HL-60 (cell line): ENCODE data around the gene MACROD2.

Experiments used
- DNase-seq, 2 experiments: peaks; one replicate each; pipeline ENCODE4 v3.0.0-alpha.2; 2010 to 2020; ENCODE audit warnings: low read depth in 1 of 2, low spot score in 1 of 2
- H3K27ac ChIP-seq: fragments of 250-450 bp; sonication (Bioruptor Pico); replicated peaks from 2 replicates; pipeline ENCODE4 v1.5.1; 2020; ENCODE audit warnings: mild to moderate bottlenecking, moderate library complexity
- H3K27me3 ChIP-seq: fragments of 250-450 bp; sonication (Bioruptor Pico); 2 replicates; pipeline ENCODE4 v1.5.1; 2021; ENCODE audit warnings: mild to moderate bottlenecking, moderate library complexity; ENCODE audit not compliant: insufficient read depth, poor library complexity, severe bottlenecking
- H3K4me3 ChIP-seq: replicated peaks from 2 replicates; pipeline ENCODE4 v1.5.1; 2011; ENCODE audit warnings: mild to moderate bottlenecking, control low read depth, low read length; ENCODE audit not compliant: insufficient read depth
- CTCF ChIP-seq: IDR thresholded peaks from one replicate; pipeline ENCODE4 v1.5.1; 2011; ENCODE audit warnings: low read length, control low read depth, inconsistent platforms; ENCODE audit not compliant: insufficient read depth
- GABPA ChIP-seq: IDR thresholded peaks from 2 replicates; pipeline ENCODE4 v1.6.1; 2012; ENCODE audit warnings: low read depth
- POLR2AphosphoS5 ChIP-seq: IDR thresholded peaks from 2 replicates; pipeline ENCODE4 v1.6.1; 2012; ENCODE audit warnings: low read depth
- SPI1 ChIP-seq: IDR thresholded peaks from 2 replicates; pipeline ENCODE4 v1.6.1; 2012; ENCODE audit warnings: low read depth, mild to moderate bottlenecking, borderline replicate concordance
- TF ChIP-seq, protein P1 (sequence below): IDR thresholded peaks from 2 replicates; pipeline ENCODE4 v1.6.1; 2012; ENCODE audit warnings: low read depth; ENCODE audit not compliant: insufficient replicate concordance

Gene MACROD2

DNA sequence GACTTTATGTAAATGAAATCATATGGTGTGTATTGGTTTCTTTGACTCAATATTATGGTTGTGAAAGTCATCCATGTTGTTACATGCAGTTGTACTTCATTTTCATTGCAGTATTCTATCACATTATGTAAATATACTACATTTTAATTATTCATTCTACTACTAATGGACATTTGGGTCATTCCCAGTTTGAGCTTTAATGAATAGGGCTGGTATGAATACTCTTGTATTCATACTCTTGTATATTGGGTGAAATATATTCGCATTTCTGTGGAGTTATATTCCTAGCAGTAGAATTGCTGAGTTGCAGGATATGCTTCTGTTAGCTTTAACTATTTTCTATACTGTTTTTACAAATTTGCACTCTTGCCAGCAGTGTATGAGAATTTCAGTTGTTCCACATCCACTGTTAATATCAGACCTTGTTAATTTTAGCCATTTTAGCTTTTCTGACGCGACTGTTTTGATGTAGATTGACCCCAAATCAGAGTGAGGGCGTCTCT lies 1633.6 kb downstream of the MACROD2 start:
- TF ChIP-seq SPI1 (no peak), POLR2AphosphoS5 (no peak), GABPA (no peak), CTCF (no peak)
- TF ChIP-seq, protein P1, sequence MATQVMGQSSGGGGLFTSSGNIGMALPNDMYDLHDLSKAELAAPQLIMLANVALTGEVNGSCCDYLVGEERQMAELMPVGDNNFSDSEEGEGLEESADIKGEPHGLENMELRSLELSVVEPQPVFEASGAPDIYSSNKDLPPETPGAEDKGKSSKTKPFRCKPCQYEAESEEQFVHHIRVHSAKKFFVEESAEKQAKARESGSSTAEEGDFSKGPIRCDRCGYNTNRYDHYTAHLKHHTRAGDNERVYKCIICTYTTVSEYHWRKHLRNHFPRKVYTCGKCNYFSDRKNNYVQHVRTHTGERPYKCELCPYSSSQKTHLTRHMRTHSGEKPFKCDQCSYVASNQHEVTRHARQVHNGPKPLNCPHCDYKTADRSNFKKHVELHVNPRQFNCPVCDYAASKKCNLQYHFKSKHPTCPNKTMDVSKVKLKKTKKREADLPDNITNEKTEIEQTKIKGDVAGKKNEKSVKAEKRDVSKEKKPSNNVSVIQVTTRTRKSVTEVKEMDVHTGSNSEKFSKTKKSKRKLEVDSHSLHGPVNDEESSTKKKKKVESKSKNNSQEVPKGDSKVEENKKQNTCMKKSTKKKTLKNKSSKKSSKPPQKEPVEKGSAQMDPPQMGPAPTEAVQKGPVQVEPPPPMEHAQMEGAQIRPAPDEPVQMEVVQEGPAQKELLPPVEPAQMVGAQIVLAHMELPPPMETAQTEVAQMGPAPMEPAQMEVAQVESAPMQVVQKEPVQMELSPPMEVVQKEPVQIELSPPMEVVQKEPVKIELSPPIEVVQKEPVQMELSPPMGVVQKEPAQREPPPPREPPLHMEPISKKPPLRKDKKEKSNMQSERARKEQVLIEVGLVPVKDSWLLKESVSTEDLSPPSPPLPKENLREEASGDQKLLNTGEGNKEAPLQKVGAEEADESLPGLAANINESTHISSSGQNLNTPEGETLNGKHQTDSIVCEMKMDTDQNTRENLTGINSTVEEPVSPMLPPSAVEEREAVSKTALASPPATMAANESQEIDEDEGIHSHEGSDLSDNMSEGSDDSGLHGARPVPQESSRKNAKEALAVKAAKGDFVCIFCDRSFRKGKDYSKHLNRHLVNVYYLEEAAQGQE: no peak
- no peak for DNase-seq
- H3K27ac ChIP-seq: no peak overlapping the region
- no peak overlapping the region for H3K4me3 ChIP-seq
- H3K27me3 ChIP-seq: no peaks in the 10 kb centered on the region

GRCh38 chr20:15630360-15630759 lies 1635.0 kb downstream of the MACROD2 start:
- H3K27me3 ChIP-seq: no peaks in the 10 kb centered on the region
- no peak for DNase-seq
- no peak for TF ChIP-seq SPI1
- TF ChIP-seq, protein P1: no peak
- TF ChIP-seq POLR2AphosphoS5: no peak
- TF ChIP-seq GABPA: no peak
- TF ChIP-seq CTCF: no peak
- H3K4me3 ChIP-seq: no peak overlapping the region
- no peak overlapping the region for H3K27ac ChIP-seq

DNA sequence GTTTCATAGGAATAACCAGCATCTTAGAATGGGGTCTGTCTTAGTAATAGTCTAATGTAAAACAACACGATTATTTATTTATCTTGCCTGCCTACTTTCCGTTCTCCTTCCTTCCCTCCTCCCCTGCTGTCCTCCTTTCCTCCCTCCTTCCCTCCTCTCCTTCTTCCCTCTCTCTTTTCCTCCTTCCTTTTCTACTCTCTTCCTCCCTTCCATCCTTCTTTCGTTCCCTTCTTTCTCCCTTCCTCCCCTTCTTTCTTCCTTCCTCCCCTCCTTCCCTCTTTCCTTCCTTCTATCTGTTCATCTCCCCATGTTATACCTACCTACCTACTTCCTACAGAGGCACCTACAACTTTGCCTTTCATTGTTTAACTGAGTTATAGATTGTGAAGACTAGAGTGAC lies 1637.4 kb downstream of the MACROD2 start:
- Histone ChIP-seq H3K27me3 (no peaks in the 10 kb centered on the region), H3K27ac (no peak overlapping the region), H3K4me3 (no peak overlapping the region)
- TF ChIP-seq GABPA (no peak), POLR2AphosphoS5 (no peak), CTCF (no peak), SPI1 (no peak)
- TF ChIP-seq, protein P1: no peak
- no peak for DNase-seq
